Neural progenitor cell (in vitro differentiated cells): Measurements from ENCODE around the gene TPD52L1.

ENCODE experiments used
- CTCF ChIP-seq: fragments of 200-600 bp; sonication (generic); IDR thresholded peaks from 2 replicates; pipeline ENCODE4 v1.5.1; 2017; ENCODE audit warnings: antibody characterized with exemption, mild to moderate bottlenecking
- EZH2 ChIP-seq: fragments of 200-600 bp; sonication (generic); IDR thresholded peaks from 2 replicates; pipeline ENCODE4 v1.6.1; 2017; ENCODE audit warnings: antibody characterized with exemption, mild to moderate bottlenecking, moderate library complexity
- EZH2phosphoT487 ChIP-seq: fragments of 200-600 bp; sonication (generic); IDR thresholded peaks from 2 replicates; pipeline ENCODE4 v1.6.1; 2017; ENCODE audit warnings: antibody characterized with exemption

- TF ChIP-seq CTCF (peak; percentile 79), EZH2 (no peak), EZH2phosphoT487 (no peak)
Observed at GRCh38 chr6:125310994-125311649, 157.5 kb downstream of the TPD52L1 start.
